Purkinje cell (primary cell): ENCODE measurements around the gene SYNJ2. TPM values are rescaled to one million over a fixed set of nuclear protein-coding genes. Genes with fewer than 3 reads are reported as not detected.

Experiments
- polyA plus RNA-seq: library from polyadenylated mRNA; unstranded; fragments of >200 nt; fragmentation: Nextera tagmentation; gene quantifications from 2 replicates; pipeline ENCODE4 v1.2.1, GENCODE V29; 2014

Gene SYNJ2
- 12.9 and 17.6 TPM in 2 replicates for polyA plus RNA-seq

GRCh38 chr6:157981395-157982101, at the start of gene SYNJ2:
TSS of gene SYNJ2 (plus strand) at chr6:157981863. CDS start at chr6:157981962, 99 bp downstream.

Other genes starting within 250 kb of the SYNJ2 start
- 12.4 and 18.6 TPM in 2 replicates for gene SNX9, start 158.6 kb upstream of the SYNJ2 start, polyA plus RNA-seq
- gene SERAC1, start 186.4 kb downstream of the SYNJ2 start, polyA plus RNA-seq: 9.5 and 9.9 TPM in 2 replicates
- gene GTF2H5, start 186.5 kb downstream of the SYNJ2 start, polyA plus RNA-seq: 160 and 180 TPM in 2 replicates